Panc1 (cell line): ENCODE data around the gene VMO1.
A peak's percentile ranks its signal among the peaks of the same experiment; 100 is the strongest.

Experiments used
- POLR2AphosphoS5 ChIP-seq: IDR thresholded peaks from 2 replicates; pipeline ENCODE4 v1.6.1; 2012; ENCODE audit warnings: mild to moderate bottlenecking, low read depth, low read length, moderate library complexity
- REST ChIP-seq, 2 experiments: IDR thresholded peaks; 2 replicates each; pipeline ENCODE4 v1.6.1; 2011 to 2012; ENCODE audit warnings: low read depth in 2 of 2, control low read depth in 1 of 2, low read length in 1 of 2, mild to moderate bottlenecking in 1 of 2, moderate library complexity in 1 of 2; ENCODE audit not compliant: insufficient read depth in 1 of 2
- SIN3A ChIP-seq: IDR thresholded peaks from 2 replicates; pipeline ENCODE4 v1.6.1; 2012; ENCODE audit warnings: low read depth, mild to moderate bottlenecking, low read length, moderate library complexity, borderline replicate concordance; ENCODE audit not compliant: insufficient read depth
- TF ChIP-seq, protein P1 (sequence below): fragments of 450-650 bp; IDR thresholded peaks from 2 replicates; pipeline ENCODE4 v1.5.1; 2017; ENCODE audit warnings: mild to moderate bottlenecking

DNA sequence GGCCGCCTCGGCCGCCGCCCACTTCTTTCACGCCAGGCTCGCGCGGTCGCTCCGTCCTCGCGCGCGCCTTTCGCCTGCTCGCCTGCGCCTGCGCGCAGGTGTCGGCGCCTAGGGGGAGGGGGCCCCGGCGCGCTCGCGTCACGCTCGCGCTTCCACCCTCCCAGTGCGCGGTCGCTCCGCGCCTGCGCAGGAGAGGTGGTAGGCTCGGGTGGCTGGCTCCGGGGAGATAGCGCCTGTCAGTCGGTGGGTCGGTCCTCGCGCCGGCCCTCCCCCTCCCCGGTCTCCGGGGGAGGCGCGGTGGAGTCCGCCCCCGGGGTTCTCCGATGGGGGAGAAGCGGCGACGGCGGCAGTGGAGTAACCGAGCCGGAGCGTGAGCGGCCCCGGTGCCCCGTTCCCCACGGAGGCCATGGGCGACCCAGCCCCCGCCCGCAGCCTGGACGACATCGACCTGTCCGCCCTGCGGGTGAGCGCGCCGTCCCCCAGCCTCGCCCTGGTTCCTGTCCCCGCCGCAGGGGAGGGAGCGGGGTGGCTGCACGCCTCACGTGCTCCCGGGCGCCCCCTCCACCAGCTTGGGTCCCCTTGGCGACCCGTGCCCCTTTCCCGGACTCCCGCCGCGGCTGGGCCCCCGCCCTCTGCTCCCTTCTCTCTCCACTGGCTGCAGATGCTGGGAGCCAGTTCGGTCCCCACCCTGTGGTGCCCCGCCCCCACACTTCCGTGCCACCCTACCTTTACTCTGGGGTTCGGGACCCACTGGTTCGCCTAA lies 47.2 kb upstream of the VMO1 start, which contains the start of gene MINK1:
- TF ChIP-seq, protein P1, sequence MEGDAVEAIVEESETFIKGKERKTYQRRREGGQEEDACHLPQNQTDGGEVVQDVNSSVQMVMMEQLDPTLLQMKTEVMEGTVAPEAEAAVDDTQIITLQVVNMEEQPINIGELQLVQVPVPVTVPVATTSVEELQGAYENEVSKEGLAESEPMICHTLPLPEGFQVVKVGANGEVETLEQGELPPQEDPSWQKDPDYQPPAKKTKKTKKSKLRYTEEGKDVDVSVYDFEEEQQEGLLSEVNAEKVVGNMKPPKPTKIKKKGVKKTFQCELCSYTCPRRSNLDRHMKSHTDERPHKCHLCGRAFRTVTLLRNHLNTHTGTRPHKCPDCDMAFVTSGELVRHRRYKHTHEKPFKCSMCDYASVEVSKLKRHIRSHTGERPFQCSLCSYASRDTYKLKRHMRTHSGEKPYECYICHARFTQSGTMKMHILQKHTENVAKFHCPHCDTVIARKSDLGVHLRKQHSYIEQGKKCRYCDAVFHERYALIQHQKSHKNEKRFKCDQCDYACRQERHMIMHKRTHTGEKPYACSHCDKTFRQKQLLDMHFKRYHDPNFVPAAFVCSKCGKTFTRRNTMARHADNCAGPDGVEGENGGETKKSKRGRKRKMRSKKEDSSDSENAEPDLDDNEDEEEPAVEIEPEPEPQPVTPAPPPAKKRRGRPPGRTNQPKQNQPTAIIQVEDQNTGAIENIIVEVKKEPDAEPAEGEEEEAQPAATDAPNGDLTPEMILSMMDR = no peak
- no peak for TF ChIP-seq REST (IDR thresholded peaks at IDR 0.05; ENCODE audit: insufficient read depth in 1 of 2, low read depth in 2 of 2, low read length in 1 of 2)
- TF ChIP-seq SIN3A = no peak
- 0 out of 2 replicates have a peak, but pooled peaks have one; percentile 34 for TF ChIP-seq POLR2AphosphoS5
